DLD1 (cell line): ENCODE data around the gene EZH2.

ENCODE experiments used
- in situ Hi-C: cut with HindIII; loops from 2 replicates; pipeline ENCODE4 v1.10.0; 2017; ENCODE audit warnings: low sequenced_read_pairs

Gene EZH2

DNA sequence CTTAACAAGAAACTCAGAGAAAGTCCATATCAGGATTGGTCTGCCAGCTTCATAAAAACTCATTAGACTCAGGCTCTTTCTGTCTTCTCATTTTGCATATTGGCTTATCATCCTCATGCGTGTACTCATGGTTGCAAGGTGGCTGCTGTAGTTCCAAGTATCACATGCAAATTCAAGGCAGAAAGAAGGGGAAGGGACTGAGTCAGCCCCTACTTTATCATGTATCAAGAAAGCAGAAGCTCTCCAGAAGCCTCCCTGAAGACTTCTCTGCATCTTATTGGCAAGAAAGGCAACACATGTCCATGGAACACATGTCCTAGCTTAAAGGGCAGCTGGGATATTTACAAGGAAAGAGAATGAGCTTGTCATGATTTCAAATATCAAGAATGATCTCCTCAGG, 19.4 kb upstream of the EZH2 start:
- in situ Hi-C loops = no loop called here

DNA sequence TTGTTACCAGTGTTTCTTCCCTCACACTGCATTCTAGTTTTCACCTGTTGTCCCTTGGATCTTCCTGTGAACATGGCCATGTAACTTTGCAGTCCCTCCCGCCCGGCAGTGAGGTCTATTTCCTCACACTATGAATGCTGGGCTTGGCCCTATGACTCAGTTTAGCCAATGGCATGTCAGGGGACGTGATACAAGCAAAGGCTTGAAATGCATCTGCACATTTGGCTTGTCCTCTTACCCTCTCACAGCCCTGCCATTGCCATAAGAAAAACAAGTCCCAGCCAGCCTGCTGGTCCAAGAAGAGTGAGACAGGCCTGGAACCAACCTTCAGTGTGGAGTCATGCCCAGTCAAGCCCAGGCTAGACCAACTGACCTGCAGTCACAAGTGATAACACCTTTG, 17.1 kb upstream of the EZH2 start:
- in situ Hi-C loops = no loop called here

DNA sequence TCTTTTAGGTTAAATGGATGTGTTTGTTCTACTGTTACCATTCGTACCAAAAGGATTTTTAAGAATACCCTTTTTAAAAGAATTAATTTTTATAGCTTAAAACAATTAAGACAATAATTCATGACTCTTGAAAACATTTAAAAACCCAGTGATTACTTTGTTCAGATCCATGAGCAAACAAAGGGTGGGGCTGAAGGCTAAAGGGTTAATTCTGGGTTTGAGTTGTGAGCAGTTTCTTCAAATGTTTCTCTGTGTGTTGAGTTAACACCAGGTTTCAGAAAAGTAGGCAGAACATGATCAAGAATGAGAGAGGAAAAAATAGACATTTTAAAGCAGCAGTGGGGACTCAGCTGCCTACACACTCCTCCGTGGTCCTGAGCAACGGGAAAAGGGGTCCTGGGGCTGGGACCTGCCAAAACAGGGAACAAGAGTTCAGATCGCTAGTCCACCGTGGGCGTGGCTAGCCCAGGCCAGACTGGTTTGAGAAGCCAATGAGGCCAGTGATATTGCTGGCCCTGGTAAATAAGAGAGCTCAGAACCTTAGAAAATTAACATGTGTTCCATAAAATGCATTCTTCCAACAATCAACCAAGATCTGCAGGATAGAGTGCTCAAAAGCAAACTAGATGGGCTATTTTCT, 14.9 kb upstream of the EZH2 start:
- in situ Hi-C loops = no loop called here

DNA sequence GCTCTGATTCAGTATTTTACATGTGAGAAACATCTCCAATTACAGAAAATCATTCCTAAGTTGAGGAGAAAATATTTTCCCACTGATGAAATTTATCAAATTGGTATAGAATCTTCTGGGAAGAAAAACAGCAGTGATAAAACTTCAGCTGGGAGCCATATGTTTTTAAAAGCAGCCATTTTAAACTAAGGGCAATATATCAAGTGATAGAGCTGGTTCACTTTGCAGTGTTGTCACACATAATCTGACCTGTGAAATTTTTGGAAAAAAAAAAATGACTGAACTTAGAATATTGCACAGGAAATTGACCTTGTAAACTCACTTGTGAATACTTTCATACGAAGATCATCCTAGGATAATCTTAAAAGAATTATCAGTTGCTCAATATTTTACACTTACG, 10.5 kb upstream of the EZH2 start:
- in situ Hi-C loops = no loop called here

DNA sequence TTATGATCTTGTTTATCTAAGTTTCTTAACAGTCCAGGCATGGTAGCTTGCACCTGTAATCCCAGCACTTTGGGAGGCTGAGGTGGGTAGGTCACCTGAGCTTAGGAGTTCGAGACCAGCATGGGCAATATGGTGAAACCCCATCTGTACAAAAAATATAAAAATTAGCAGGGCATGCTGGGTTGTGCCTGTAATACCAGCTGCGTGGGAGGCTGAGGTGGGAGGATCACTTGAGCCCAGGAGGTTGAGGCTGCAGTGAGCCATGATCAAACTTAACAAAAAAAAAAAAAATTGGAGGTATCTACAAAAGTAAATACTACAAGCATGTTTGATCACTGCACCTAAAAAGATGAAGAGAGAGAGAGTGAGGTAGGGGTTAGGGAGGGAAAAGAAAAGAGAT, 9.0 kb upstream of the EZH2 start:
- in situ Hi-C loops = no loop called here

DNA sequence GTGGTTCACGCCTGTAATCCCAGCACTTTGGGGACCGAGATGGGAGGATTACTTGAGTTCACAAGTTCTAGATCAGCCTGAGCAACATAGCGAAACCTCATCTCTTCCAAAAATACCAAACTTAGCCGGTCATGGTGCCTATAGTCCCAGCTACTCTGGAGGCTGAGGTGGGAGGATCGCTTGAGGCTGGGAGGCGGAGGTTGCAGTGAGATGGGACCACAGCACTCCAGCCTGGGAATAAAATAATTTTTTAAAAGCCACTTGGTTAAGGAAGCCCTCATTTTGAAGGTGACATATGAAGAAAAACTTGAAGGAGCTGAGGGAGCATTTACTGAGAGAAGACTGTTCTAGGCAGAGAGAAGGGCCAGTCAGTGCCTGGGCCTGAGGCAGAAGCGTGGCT, 4.2 kb upstream of the EZH2 start:
- in situ Hi-C loops = no loop called here

DNA sequence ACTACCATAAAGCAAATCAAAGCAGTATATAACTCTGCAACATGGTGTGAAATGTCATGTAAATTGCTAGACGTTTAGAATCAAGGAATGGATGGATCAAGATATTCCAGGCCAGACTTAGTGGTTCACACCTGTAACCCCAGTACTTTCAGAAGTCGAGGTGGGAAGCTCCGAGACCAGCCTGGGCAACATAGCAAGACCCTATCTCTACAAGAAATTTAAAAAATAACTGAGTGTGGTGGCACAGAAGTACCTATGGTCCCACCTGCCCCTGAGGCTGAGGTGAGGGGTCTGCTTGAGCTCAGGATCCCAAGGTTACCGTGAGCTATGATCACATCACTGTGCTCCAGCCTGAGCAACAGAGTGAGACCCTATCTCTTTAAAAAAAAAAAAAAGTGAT, 2.8 kb upstream of the EZH2 start:
- in situ Hi-C loops = no loop called here

DNA sequence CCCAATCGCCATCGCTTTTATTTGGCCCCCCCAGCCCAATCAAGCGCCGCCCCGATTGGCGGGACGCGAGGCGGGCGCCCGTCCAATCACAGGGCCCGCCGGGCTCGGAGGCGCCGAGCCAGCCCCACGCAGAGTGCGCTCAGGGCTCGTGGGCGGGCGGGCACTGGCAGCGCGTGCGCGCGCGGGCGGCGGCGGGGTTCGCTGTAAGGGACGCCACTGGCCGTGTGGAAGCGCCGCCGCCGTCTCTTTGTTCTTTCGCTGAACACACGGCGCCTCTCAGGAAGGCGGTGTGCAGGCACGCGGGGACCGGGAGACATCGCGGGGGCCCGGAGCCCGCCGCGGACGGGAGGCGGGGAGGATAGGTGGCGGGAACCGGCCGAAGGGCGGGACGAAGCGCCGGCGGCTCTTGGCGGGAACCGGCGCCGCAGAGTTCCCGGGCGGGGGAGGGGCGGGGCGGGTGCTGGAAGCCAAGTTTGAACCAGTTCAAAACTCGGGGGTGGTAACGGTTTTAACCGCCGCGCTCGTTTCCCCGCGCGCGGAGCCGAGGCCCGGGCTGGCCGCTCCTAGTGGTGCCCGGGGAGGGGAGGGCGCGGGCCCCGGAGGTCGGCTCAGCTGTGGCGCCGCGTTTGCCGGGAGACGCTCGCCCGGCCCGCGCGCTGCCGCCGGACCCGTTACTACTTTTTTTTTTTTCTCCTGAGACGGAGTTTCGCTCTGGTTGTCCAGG, 370 bp upstream of the EZH2 start:
- in situ Hi-C loops = no loop called here

DNA sequence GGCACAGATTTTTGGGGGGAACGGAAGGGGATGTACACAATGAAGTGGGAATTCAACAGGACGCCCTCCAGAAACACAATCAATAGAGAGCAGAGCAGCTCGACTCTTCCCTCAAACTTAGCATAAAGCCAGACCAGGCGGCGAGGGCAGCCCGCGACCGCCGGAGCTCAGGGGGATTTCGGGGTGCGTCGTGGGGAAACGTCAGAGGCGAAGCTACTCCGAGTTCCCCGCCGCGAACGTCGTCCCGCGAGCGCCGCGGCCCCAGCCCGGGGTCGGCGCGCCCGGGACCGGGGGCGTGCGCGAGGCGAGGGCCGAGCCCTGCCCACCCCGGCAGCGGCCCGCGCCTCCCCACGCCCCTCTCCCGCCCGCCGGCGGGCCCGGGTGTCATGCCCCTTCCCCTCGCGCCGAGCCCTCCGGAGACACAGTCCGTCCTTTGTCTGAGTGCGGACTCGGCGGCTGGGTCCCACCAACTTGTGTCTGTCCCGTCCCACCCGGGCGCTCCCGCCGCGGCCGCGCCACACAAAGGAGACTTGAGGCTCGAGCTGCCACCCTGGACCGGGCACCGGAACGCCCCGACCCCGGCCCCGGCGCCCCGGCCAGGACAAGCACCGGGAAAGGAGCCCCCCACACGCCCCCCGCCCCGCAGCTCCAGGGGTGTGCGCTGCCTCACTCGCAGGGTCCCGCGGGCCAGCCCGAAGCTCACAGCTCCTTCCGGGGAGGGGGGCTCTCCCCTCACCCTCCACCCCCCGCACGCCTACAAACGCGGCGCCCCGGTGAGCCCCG, 634 bp downstream of the EZH2 start:
- in situ Hi-C loops = no loop called here

DNA sequence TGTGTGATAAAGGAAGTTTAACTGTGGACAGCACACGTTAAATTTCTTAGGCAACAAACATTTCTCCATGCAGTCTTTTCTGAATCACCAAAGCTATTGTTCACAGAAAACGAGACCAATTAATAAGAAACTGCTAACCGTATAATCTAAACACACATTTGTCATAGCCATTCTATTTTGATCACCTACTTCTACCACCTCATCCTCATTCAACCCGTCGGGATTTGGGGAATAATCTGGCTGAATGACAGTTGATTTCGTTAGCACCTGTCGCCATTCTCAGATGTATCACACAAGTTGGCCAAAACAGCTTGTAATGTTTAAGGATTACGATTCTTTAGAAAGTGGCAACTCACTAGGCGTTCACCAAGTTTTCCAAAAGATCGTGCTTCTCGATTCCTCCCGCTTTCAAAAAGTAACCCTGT, 1.2 kb downstream of the EZH2 start:
- in situ Hi-C loops = no loop called here

DNA sequence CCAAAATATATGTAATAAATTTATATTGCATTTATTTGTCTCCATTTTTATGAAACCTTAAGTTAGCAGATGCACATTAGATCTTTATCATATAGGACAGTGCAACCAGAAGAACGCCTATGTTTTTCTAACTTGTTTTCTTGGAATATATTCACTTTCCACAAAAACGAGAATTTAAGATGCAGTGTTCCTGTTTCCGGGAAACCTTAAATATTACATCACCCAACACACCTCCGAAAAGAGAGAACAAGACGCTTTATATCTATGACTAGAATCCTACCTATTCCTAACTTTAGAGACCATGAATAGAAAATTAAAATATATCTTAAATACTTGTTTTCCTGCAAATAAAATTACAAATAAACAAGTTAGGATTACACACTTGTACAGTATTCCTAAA, 1.9 kb downstream of the EZH2 start:
- in situ Hi-C loops = no loop called here

DNA sequence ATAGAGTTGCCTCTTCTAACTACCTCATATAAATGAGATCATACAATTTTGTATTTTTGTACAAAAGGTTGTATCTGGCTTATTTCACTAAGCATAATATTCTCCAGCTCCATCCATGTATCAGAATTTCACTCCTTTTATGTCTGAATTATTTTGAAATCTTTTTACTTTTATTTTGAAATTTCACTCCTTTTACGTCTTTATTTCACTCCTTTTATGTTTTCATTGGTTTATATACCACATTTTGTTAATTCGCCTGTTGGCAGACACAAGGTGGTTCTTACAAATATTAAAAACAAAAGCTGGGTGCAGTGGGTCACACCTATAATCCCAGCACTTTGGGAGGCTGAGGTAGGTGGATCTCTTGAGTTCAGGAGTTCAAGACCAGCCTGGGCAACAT, 5.8 kb downstream of the EZH2 start:
- in situ Hi-C loops = no loop called here

DNA sequence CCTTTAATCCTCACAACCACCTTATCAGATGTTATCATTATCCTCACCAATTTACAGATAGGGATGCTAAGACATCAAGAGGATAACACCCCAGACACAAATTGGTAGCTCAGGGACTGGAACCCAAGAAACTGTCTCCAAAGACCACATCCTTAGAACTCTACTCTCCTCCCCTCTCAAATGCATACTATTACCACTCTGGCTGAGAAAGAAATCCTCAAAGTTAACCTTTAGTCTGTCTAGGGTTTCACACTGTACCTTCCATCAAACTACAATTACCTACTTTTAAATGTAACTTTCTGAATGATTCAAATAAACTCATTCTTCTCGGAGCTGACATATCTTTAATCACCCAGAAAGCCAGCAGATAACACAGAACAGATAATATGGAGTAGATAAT, 6.6 kb downstream of the EZH2 start:
- in situ Hi-C loops = no loop called here

DNA sequence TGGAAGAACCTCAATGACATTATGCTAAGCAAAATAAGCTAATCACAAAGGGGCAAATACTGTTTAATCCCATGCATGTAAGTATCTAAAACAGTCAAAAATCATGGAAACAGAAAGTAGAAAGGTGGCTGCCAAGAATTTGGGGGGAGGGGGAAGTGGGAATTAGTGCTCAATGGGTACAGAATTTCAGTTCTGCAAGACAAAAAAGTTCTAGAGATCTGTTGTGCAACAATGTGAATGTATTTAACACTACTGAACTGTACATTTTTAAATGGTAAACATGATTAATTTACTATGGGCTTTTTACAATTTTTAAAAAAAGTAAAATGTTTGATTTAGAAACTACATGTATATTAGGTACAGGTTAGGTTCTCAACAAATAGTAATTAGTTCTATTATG, 11.9 kb downstream of the EZH2 start:
- in situ Hi-C loops = no loop called here

DNA sequence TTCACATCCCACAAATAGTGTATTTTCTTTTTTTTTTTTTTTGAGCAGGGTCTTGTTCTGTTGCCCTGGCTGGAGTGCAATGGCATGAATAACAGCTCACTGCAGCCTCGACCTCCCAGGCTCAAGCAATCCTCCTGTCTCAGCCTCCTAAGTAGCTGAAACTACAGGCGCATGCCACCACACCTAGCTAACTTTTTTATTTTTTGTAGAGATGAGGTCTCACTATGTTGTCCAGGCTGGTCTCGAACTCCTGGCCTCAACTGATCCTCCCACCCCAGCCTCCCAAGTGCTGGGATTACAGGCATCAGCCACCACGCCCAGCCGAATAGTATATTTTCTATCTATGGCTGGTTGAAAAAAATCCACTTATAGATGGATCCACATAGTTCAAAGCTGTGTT, 12.5 kb downstream of the EZH2 start:
- in situ Hi-C loops = no loop called here

DNA sequence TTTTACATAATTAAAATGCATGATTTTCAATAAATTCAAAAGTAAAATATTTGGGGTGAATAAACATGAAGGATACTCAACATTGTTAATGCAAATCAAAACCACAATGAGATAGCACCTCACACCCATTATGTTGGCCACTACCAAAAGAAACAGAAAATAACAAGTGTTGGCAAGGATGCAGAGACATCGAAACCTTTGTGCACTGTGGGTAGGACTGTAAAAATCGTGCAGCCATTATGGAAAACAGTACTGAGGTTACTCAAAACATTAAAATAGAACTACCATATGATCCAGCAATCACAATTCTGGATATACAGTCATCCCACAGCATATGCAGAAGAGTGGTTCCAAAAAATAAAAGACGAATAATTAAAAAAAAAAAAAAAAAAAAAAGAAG, 13.1 kb downstream of the EZH2 start:
- in situ Hi-C loops = no loop called here

DNA sequence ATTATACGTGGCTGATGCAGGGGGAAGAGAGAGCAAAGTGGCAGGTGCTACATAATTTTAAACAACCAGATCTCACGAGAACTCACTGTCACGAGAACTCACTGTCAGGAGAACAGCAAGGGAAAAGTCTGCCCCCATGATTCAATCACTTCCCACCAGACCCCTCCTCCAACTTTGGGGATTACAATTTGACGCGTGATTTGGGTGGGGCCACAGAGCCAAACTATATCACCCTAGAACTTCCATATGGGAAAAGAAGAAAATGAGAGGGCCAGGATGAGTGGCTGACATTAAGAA, 15.8 kb downstream of the EZH2 start:
- in situ Hi-C loops = no loop called here

DNA sequence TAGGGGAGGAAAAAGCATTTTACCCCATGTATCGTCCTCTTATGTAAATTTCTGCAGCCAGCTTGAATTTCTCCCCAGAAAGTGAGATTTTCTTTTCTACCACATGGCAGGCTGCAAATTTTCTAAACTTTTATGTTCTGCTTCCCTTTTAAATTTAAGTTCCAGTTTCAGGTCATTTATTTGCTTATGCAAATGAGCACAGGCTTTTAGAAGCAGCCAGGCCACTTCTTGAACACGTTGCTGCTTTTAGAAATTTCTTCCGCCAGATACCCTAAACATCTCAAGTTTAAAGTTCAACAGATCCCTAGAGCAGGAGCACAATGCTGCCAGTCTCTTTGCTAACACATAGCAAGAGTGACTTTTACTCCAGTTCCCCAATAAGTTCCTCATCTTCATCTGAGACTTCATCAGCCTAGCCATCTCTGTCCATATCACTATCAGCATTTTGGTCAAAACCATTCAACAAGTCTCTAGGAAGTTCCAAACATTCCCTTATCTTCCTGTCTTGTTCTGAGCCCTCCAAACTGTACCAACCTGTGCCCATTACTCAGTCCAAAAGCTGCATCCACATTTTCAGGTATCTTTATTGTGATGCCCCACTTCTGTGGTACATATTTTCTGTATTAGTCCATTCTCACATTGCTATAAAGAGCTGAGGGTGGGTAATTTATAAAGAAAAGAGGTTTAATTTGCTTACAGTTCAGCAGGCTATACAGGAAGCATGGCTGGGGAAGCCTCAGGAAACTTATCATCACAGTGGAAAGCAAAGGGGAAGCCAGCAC, 16.3 kb downstream of the EZH2 start:
- in situ Hi-C loops = no loop called here

DNA sequence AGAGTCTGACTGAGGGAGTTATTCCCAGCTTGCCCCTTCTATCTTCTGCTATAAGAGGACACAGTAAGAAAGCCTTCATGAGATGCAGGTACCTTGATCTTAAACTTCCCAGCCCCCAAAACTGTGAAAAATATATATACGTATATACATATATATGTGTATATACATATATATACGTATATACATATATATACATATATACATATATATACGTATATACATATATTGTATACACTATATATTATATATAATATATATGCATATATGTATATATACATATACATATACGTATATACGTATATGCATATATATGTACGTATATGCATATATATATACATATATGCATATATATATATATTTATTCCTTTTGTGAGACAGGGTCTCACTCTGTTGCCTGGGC, 17.7 kb downstream of the EZH2 start:
- in situ Hi-C loops = no loop called here

DNA sequence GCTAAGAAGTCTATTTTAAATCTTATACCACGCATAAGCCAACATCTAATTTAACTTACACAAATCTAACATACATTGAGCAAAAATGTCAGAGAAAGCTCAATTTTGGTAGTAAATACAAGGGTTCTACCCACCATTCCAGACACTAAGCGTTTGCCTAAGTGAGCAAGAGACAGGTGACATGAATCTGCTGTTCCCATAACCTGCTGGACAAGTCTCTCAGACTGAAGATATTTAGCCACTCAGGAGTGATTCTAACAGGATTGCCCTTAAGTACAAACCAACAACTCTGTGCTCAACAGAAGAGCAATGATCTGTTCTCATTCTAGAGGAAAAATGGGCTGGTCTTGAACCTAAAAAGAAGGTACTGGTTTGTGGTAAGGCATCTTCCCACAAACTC, 18.8 kb downstream of the EZH2 start:
- in situ Hi-C loops = no loop called here

DNA sequence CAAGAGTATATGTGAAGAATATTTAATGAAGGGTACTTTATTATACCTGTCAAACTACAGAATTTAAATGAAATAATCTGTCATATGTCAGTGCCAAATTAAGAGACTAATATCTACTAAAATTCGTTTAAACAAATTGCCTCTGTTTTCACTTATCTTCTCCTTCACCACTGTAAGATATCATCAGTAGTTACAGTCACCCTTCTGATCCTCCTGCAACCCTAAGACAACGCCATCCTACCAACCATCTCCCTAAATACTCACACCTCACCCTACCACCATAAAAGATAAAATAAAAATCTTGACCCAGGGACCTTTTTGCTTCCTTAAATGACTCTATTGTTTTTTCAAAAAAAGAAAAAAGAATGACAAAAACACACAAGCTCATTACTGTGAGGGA, 20.8 kb downstream of the EZH2 start:
- in situ Hi-C loops = no loop called here

DNA sequence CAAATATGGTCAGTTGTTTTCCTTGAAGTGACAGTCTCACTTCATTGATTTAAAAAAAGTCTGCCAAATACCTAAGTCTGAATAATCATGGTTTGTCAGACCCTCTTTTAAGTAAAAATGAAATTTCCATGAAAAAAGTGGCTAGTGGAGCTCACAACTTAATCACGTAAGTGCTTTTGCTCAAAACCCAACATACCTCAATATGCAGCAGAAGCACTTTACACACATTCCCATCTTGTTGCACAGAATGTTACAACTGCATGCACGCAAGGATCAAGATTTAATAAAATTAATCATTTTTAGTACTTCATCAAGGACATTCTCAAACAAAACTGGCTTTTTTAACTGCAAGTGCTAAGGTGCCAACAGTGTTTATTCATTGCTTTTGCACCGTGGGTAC, 21.6 kb downstream of the EZH2 start:
- in situ Hi-C loops = no loop called here
